ENCODE data around the gene TNS3. TPM values are rescaled to one million over a fixed set of nuclear protein-coding genes. Genes with fewer than 3 reads are reported as not detected.
A peak's percentile ranks its signal among the peaks of the same experiment; 100 is the strongest.

TNS3 gene
- polyA plus RNA-seq, 6 donors from 2014 or later: 1.5 to 6.3 (median 4.8) TPM

DNA sequence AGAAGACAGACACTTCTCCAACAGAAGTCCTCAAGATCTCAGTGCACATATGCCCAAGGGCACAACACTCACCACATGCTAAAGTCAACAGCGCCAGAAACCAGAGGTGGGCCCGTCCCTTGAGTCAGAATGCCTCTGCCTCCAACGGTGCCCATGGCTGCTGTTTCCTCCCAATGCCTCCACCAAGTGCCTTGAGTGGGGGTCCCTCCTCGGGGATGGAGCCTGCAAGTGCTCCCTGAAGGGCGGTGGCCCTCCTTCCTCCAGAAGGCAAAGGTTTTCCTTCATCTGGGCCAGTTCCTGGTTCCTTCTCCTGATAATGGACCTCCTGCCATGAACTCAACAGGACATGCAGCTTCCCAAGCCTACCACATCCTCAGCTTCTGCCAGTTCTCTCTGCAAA, 58.5 kb downstream of the TNS3 start:
- Mint-ChIP-seq H3K27ac (peak overlapping the region in 1 of 6 donors; percentile 12), H3K9me3 (no peaks in the 10 kb centered on the region), H3K4me1 (peaks cover under 1 to 10% (median 6%) of the 10 kb centered on the region in 3 donors), H3K4me3 (no peak overlapping the region), H3K27me3 (no peaks in the 10 kb centered on the region), H3K36me3 (peaks cover 7% of the 10 kb centered on the region in 2 donors)
- DNase-seq (no peak), ATAC-seq (ENCODE audit: low read depth in 2 of 2) (no peak)

DNA sequence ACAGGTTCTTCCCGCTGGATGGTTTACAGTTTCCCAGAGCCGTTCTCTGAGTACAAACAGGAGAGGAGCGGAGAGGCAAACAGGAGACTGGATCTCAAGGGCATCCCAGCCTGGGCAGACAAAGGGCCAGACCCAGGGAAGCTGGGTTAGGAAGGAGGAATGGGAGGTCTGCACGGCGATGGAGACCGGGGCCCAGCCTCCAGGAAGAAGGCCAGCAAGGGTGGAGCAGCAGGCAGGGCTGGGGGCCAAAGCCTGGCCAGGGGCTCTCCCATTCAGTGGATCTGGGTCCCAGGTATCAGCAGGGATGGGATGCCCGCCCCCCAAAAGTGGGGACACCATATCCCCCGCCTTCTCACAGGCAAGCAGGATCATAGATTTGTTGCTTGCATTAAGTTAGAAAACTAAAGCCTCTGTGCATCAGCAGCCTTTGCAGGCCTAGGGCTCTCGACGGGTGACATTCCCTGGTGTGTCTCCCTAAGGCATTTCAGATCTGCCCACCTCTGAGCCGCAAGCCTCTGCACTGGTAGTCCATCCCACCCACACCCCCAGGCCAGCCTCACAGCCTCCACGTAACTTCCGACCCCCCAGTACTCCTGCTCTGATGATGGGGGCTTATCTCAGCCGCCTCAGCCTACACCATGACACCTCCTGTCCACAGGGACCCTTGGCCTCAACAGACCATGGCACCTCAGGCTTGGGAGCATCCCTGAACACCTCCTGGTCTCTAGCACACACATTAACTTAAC, 59.9 kb downstream of the TNS3 start:
- H3K9me3 Mint-ChIP-seq: no peaks in the 10 kb centered on the region
- peaks cover 13 to 23% (median 14%) of the 10 kb centered on the region in 3 donors for H3K4me1 Mint-ChIP-seq
- H3K27me3 Mint-ChIP-seq: no peaks in the 10 kb centered on the region
- DNase-seq (no peak), ATAC-seq (ENCODE audit: low read depth in 2 of 2) (no peak)
- peaks cover 7% of the 10 kb centered on the region in 2 donors for H3K36me3 Mint-ChIP-seq
- no peak overlapping the region for H3K4me3 Mint-ChIP-seq
- peak overlapping the region in 2 of 6 donors; percentile 10 to 47 for H3K27ac Mint-ChIP-seq

DNA sequence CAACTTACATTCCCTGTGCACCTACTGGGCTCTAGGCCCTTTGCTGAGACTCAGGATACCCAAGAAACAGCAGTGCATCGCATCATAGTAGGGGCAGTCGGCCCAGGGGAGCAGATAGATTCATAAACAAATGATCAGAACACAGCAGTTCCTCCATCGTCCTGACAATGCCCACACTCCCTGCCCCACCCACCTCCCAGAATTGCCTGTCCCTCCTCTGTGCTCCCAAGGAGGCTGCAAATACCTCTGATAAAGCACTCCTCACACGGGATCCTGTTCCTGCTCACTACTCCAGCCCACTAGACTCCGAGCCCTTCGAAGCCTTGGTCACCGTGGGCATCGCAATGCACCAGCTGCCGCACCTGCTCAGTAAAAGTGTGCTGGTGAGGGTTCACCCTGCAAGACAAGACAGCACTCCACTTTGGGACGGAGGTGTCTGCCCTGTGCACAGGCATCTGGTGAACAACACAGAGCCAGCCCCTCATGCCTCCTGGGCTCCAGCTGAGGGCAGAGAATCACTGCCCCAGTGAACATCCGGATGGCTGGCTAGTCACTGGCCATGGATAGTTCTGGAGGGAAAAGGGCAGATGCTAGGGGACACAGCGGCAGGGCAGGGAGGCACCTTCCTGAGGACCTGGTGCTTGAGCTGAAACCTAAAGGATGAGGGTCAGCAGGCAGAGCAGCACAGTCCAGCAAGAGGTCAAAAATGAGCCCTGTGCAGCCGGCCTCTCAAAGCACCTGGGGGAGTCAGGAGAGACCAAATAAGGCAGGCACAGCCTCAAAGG, 60.7 kb downstream of the TNS3 start:
- peaks cover 13 to 24% (median 15%) of the 10 kb centered on the region in 3 donors for H3K4me1 Mint-ChIP-seq
- peaks cover 7% of the 10 kb centered on the region in 2 donors for H3K36me3 Mint-ChIP-seq
- peak overlapping the region in 1 of 6 donors; percentile 11 for H3K27ac Mint-ChIP-seq
- ATAC-seq (ENCODE audit: low read depth in 2 of 2) (no peak), DNase-seq (no peak)
- no peaks in the 10 kb centered on the region for H3K27me3 Mint-ChIP-seq
- no peak overlapping the region for H3K4me3 Mint-ChIP-seq
- no peaks in the 10 kb centered on the region for H3K9me3 Mint-ChIP-seq

DNA sequence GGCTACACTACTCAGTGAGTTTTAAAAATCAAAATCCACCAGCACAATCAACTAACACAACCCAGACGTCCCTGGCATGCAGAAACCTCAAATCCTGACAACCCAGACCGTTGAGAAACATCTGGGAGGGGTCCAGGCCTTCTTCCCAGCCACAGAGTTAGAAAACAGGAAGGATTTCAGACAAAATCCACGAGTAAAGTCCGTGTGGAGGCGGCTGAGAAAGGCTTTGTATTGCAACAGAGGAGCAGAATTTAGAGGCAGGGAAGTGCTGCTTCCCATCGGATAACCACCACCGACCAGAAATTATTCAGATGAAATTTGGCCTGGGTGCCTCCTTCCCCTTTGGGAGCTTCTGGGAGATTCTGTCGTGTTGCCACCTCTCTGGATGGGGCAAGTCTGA, 61.5 kb downstream of the TNS3 start:
- peaks cover 9 to 24% (median 15%) of the 10 kb centered on the region in 3 donors for H3K4me1 Mint-ChIP-seq
- no peak overlapping the region for H3K27ac Mint-ChIP-seq
- H3K36me3 Mint-ChIP-seq: peaks cover 2 to 3% of the 10 kb centered on the region in 2 donors
- no peak overlapping the region for H3K4me3 Mint-ChIP-seq
- H3K27me3 Mint-ChIP-seq: no peaks in the 10 kb centered on the region
- ATAC-seq (ENCODE audit: low read depth in 2 of 2) (no peak), DNase-seq (no peak)
- no peaks in the 10 kb centered on the region for H3K9me3 Mint-ChIP-seq

DNA sequence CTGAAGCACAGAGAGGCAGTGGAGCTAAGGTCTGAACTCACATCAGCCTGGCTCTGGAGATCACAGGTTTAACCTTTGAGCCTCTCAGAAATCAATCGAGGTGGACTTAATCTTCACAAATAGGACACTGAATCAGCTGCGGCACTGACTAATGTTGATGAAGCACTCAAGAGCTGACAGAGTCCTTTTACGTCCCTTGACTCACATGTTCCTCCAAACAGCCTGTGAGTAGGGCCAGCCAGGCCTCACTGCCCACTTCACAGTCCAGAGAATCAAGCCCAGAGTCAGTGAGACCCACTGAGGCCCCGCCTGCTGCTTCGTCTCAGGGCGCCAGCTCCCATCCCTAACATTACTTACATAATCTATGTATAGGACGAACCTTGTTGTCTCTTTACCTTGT, 63.1 kb downstream of the TNS3 start:
- H3K27ac Mint-ChIP-seq: no peak overlapping the region
- DNase-seq (no peak), ATAC-seq (ENCODE audit: low read depth in 2 of 2) (no peak)
- H3K4me3 Mint-ChIP-seq: no peak overlapping the region
- H3K36me3 Mint-ChIP-seq: no peaks in the 10 kb centered on the region
- peaks cover 8 to 24% (median 15%) of the 10 kb centered on the region in 3 donors for H3K4me1 Mint-ChIP-seq
- no peaks in the 10 kb centered on the region for H3K27me3 Mint-ChIP-seq
- no peaks in the 10 kb centered on the region for H3K9me3 Mint-ChIP-seq

DNA sequence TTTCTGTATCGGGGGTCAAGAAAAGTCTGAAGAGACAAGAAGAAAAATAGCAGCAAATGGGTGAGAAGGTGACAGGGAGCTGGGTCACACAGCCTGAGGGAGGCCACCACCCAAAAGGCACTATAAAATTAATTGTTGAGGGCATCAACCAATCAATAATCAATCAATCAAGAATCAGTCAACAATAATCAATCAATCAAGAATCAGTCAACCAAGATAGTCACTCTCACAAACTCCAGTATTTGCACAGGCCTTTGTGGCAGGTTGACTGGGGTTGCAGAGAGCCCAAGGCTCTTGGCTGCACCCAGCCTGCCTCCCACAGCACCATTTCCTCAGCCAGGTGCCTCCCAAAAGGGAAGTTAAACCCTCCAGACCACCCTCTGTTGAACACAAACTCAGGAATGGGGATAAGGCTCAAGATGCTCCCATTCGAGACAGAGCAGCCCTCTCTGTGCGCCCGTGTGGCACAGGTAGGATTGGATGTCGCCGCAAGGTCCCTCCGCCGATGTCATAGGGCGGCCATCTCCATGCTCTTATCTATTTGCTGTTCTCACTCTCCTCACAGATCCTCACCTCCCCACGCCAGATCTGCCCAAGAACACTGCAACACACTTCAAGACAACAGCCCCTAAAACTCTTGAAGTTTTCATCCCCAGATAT, 64.0 kb downstream of the TNS3 start:
- Mint-ChIP-seq H3K4me3 (no peak overlapping the region), H3K27me3 (no peaks in the 10 kb centered on the region), H3K9me3 (no peaks in the 10 kb centered on the region), H3K36me3 (no peaks in the 10 kb centered on the region), H3K4me1 (peaks cover 8 to 19% (median 15%) of the 10 kb centered on the region in 3 donors), H3K27ac (peak overlapping the region in 3 of 6 donors; percentile 2 to 82 (median 25))
- ATAC-seq (ENCODE audit: low read depth in 2 of 2) (no peak), DNase-seq (no peak)

DNA sequence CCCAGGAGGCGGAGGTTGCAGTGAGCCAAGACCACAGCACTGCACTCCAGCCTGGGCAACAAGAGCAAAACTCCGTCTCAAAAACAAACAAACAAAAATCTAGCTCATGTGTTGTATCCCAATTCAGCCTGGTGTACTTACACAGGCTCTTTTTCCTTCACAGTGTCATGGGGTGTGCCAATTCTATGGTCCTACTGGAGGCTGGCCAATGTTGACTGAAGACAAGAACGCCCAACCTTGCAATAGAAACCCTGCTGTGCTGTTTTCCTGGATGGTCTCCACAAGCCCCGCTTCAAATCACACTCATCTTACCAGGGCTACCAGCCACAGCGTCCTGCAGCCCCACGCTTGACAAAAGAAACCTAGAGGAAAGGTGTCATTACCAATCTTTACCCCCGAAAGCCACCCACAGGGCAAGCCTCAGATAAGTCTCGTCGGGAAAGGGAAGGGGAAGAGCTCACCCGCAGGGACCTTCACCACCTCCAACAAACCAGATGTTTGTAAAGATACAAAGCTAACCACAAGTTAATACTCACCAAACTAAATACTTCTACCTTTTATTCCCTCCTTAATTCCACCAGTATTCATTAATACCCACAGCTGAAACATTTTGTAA, 64.8 kb downstream of the TNS3 start:
- H3K4me1 Mint-ChIP-seq: peaks cover 8 to 18% (median 15%) of the 10 kb centered on the region in 3 donors
- H3K9me3 Mint-ChIP-seq: no peaks in the 10 kb centered on the region
- H3K4me3 Mint-ChIP-seq: no peak overlapping the region
- H3K27ac Mint-ChIP-seq: peak overlapping the region in 3 of 6 donors; percentile 40 to 82 (median 40)
- no peaks in the 10 kb centered on the region for H3K27me3 Mint-ChIP-seq
- no peaks in the 10 kb centered on the region for H3K36me3 Mint-ChIP-seq
- ATAC-seq (ENCODE audit: low read depth in 2 of 2) (no peak), DNase-seq (no peak)

DNA sequence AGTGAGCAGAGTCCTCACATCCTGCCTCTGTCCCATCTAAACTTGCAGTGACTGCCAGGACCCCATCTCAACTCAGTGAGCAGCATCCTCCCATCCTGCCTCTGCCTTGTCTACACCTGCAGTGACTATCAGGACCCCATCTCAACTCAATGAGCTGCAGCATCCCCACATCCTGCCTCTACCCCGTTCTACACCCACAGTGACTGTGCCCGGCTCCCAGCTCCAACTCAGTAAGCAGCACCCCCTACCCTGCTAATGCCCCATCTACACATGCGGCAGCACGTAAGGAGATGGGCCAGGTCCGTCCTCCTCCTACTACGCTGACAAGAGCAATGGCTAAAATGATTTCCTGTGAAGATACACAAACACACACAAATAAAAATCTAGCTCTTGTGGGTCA, 65.5 kb downstream of the TNS3 start:
- Mint-ChIP-seq H3K4me3 (no peak overlapping the region), H3K36me3 (no peaks in the 10 kb centered on the region), H3K4me1 (peaks cover 8 to 18% (median 15%) of the 10 kb centered on the region in 3 donors), H3K27ac (no peak overlapping the region), H3K9me3 (no peaks in the 10 kb centered on the region), H3K27me3 (no peaks in the 10 kb centered on the region)
- ATAC-seq (ENCODE audit: low read depth in 2 of 2): no peak
- DNase-seq: no peak

DNA sequence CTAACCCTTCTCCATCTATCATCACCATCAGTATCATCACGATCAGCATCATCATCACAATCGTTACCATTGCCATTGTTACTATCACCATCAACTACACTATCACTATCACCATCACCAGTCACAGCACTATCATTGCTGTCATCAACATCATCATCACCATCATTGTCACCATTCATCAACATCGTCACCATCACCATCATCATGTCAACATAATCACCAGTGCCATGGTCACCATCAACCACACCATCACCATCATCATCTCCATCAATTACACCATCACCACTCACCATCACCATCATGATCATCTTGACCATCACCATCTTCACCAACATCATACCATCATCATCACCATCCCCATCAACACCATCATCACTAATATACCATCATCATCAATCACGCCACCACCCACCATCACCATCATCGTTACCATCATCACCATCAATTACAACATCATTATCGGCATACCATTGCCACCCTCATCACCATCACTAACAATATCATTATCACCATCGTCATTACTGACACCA, 66.5 kb downstream of the TNS3 start:
- H3K27ac Mint-ChIP-seq: no peak overlapping the region
- no peak overlapping the region for H3K4me3 Mint-ChIP-seq
- H3K4me1 Mint-ChIP-seq: peaks cover 8 to 18% (median 15%) of the 10 kb centered on the region in 3 donors
- H3K36me3 Mint-ChIP-seq: no peaks in the 10 kb centered on the region
- H3K27me3 Mint-ChIP-seq: no peaks in the 10 kb centered on the region
- ATAC-seq (ENCODE audit: low read depth in 2 of 2): no peak
- H3K9me3 Mint-ChIP-seq: no peaks in the 10 kb centered on the region
- DNase-seq: no peak

DNA sequence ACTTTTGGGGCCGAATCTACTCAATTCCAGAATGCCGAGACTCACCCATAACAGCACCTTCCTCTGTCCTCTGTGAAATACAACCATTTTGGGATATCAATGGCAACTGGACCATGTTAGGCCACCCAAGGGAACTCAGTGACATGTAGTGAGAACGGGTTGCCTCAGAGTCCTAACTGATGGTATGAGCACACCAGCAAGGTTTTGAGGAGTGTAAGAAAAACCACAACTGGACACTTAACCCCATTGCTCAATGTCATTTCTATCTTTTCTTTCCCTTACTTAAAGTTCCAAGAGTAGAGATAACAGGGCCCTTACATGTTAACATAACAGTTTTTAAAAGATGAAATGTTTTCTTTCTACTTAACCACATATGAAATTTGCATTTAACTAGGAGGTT, 67.1 kb downstream of the TNS3 start:
- H3K9me3 Mint-ChIP-seq: no peaks in the 10 kb centered on the region
- H3K4me1 Mint-ChIP-seq: peaks cover 8 to 15% (median 14%) of the 10 kb centered on the region in 3 donors
- H3K4me3 Mint-ChIP-seq: no peak overlapping the region
- no peaks in the 10 kb centered on the region for H3K27me3 Mint-ChIP-seq
- no peak overlapping the region for H3K27ac Mint-ChIP-seq
- DNase-seq (no peak), ATAC-seq (ENCODE audit: low read depth in 2 of 2) (no peak)
- peaks cover 0 to 2% of the 10 kb centered on the region in 2 donors for H3K36me3 Mint-ChIP-seq

DNA sequence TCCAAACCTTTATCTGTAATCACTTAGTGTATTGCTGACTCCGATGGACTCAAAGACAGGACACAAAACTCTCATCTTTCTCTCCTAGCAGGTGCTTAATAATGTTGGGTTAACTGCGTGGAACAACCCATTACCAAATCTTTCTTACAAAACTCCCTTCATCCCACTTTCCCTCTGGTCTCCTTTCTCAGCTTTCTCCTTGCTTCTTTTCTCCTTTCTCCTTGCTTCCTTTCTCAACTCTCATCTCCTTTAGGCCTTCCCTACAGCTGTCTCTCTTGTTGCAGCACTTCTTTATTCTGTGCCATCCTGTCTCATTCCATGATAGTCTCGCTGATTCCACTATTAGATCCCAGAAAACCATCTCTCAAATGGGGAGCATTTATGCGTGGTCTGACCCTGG, 67.5 kb downstream of the TNS3 start:
- ATAC-seq (ENCODE audit: low read depth in 2 of 2): no peak
- H3K27me3 Mint-ChIP-seq: no peaks in the 10 kb centered on the region
- H3K4me1 Mint-ChIP-seq: peaks cover 12 to 15% (median 14%) of the 10 kb centered on the region in 3 donors
- H3K9me3 Mint-ChIP-seq: no peaks in the 10 kb centered on the region
- no peak overlapping the region for H3K4me3 Mint-ChIP-seq
- no peak overlapping the region for H3K27ac Mint-ChIP-seq
- H3K36me3 Mint-ChIP-seq: peaks cover 0 to 6% of the 10 kb centered on the region in 2 donors
- DNase-seq: no peak

DNA sequence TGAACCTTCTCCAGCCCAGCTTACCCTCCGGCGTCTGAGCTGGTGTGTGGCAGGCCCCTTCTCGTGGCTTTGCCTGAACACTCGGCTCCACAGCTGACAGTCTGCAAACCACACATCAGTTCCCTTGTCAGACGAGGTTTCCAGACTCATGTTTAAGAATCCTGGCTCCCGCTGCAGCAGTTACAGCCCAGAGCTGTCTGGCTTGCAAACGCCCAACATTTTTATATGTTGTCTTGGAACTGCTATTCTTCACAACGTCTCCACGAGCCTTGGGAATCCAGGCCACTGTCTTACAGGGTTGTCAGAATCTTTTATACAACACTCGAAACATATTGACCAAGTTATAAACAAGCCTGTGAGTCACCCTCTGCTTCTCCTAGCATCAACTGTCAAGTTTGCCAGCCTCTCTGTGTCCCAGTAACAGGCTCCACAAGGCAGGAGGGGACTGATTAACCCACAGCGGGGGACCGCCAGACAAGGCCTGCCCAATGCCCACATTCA, 68.1 kb downstream of the TNS3 start:
- H3K36me3 Mint-ChIP-seq: peaks cover 0 to 8% of the 10 kb centered on the region in 2 donors
- H3K4me3 Mint-ChIP-seq: no peak overlapping the region

More for the DNA sequence above, 68.1 kb downstream of the TNS3 start:
- DNase-seq: no peak
- peak overlapping the region in 1 of 6 donors; percentile 32 for H3K27ac Mint-ChIP-seq
- no peak for ATAC-seq (ENCODE audit: low read depth in 2 of 2)
- H3K27me3 Mint-ChIP-seq: no peaks in the 10 kb centered on the region
- H3K9me3 Mint-ChIP-seq: no peaks in the 10 kb centered on the region
- peaks cover 12 to 15% (median 14%) of the 10 kb centered on the region in 3 donors for H3K4me1 Mint-ChIP-seq

Measured in naive B cell (primary cell).